DND-41 (cell line): ENCODE measurements around the gene KCNH1.

Source experiments
- CTCF ChIP-seq: IDR thresholded peaks from 2 replicates; pipeline ENCODE4 v1.5.1; 2012; ENCODE audit warnings: borderline replicate concordance, low read length, moderate library complexity, mild to moderate bottlenecking; ENCODE audit not compliant: poor library complexity, severe bottlenecking; ENCODE audit errors: extremely low read depth
- EZH2 ChIP-seq: IDR thresholded peaks from 3 replicates; pipeline ENCODE4 v1.6.1; 2012; ENCODE audit warnings: borderline replicate concordance, low read depth, mild to moderate bottlenecking, moderate library complexity, low read length, inconsistent platforms; ENCODE audit not compliant: severe bottlenecking

GRCh38 chr1:210876275-210876674, 257.7 kb downstream of the KCNH1 start:
- TF ChIP-seq CTCF (no peak), EZH2 (no peak)
